K562 (cell line): ENCODE results near the gene ATL3. TPM values are rescaled to one million over a fixed set of nuclear protein-coding genes. Genes with fewer than 3 reads are reported as not detected.
A peak's percentile ranks its signal among the peaks of the same experiment; 100 is the strongest.
"Not testable (repeated sequence)": the region's sequence is repeated elsewhere in the genome, so short reads cannot be mapped to it uniquely, and the experiment has no call there.

Experiments used
- ATAC-seq: fragments of 200-7000 bp; cut with Tn5 transposase; 3 replicates; pipeline ENCODE4 v1.9.1; 2020; ENCODE audit warnings: moderate library complexity
- BruUV-seq: library from RNA; stranded (reverse); fragments of 400-500 nt; replicated peaks from 2 replicates; lab custom pipeline; 2021; lab: Mats Ljungman, UMichigan
- CTCF ChIA-PET: fragments of 300-600 bp; formaldehyde crosslinking; extraction: SDS; loops from one replicate; lab custom pipeline; 2021; ENCODE audit warnings: low intra/inter-chr PET ratio; lab: Yijun Ruan, JAX
- POLR2A ChIA-PET: fragments of 300-600, 350-650 bp; sonication (Branson Sonifier 250); formaldehyde crosslinking; extraction: SDS; loops from one replicate; lab custom pipeline; 2021; ENCODE audit warnings: antibody characterized with exemption, inconsistent platforms; lab: Yijun Ruan, JAX
- DNase-seq, 4 experiments: peaks; one replicate each; pipeline versions ENCODE4 v3.0.0 to v3.0.0-alpha.2; 2011 to 2018; ENCODE audit warnings: low spot score in 3 of 4, mixed read lengths in 3 of 4; ENCODE audit errors: extremely low read depth in 1 of 4
- FAIRE-seq: peaks from 2 replicates; lab custom pipeline; 2011; peaks lifted over from hg19 to GRCh38; lab: Jason Lieb, UNC
- H2AFZ ChIP-seq: 2 replicates; pipeline ENCODE4 v1.6.0; 2011; ENCODE audit warnings: low read depth, low read length, control low read depth, inconsistent platforms
- H3K27ac ChIP-seq: fragments of 200-600 bp; 3 replicates; pipeline ENCODE4 v1.8.0; 2011; ENCODE audit warnings: low read depth, mild to moderate bottlenecking, control low read depth, inconsistent platforms, low read length, moderate library complexity, mixed read lengths; ENCODE audit errors: extremely low read depth
- H3K27me3 ChIP-seq, 2 experiments: fragments of 300-600 bp in 1 of 2; 2 replicates in 1 of 2; 3 replicates in 1 of 2; pipeline versions ENCODE4 v1.6.0 to v1.8.0; 2011; ENCODE audit warnings: inconsistent platforms in 2 of 2, low read length in 2 of 2, mild to moderate bottlenecking in 1 of 2, mixed read lengths in 1 of 2, moderate library complexity in 1 of 2; ENCODE audit not compliant: control insufficient read depth in 2 of 2, insufficient read depth in 2 of 2
- H3K36me3 ChIP-seq: fragments of 300-600 bp; 3 replicates; pipeline ENCODE4 v1.8.0; 2011; ENCODE audit warnings: mild to moderate bottlenecking, low read length, inconsistent platforms; ENCODE audit not compliant: control insufficient read depth, insufficient read depth
- H3K4me1 ChIP-seq, 2 experiments: fragments of 200-600 bp in 1 of 2; replicated peaks in 1 of 2; 2 replicates in 1 of 2; 3 replicates in 1 of 2; pipeline versions ENCODE4 v1.5.1 to v1.8.0; 2011; ENCODE audit warnings: inconsistent platforms in 2 of 2, low read length in 2 of 2, mild to moderate bottlenecking in 1 of 2, mixed read lengths in 1 of 2, moderate library complexity in 1 of 2; ENCODE audit not compliant: control insufficient read depth in 2 of 2, insufficient read depth in 2 of 2
- H3K4me2 ChIP-seq: 2 replicates; pipeline ENCODE4 v1.6.1; 2011; ENCODE audit warnings: low read length, control low read depth, inconsistent platforms, mixed read lengths; ENCODE audit not compliant: insufficient read depth
- H3K4me3 ChIP-seq: fragments of 200-600 bp; sonication (generic), shearing (Covaris generic); 2 replicates; pipeline ENCODE4 v1.5.1; 2016; ENCODE audit warnings: control low read depth, inconsistent platforms
- H3K79me2 ChIP-seq: fragments of 200-600 bp; 3 replicates; pipeline ENCODE4 v1.8.0; 2011; ENCODE audit warnings: low read length, inconsistent platforms; ENCODE audit not compliant: control insufficient read depth, insufficient read depth
- H3K9ac ChIP-seq, 2 experiments: 2 replicates each; pipeline versions ENCODE4 v1.6.0 to v1.6.1; 2011; ENCODE audit warnings: low read depth in 2 of 2, low read length in 2 of 2, control low read depth in 1 of 2, inconsistent platforms in 1 of 2, mild to moderate bottlenecking in 1 of 2, mixed read lengths in 1 of 2; ENCODE audit not compliant: insufficient read depth in 1 of 2
- H3K9me1 ChIP-seq: one replicate; pipeline ENCODE4 v1.6.0; 2011; ENCODE audit warnings: inconsistent platforms, mild to moderate bottlenecking, low read length, moderate library complexity; ENCODE audit not compliant: control insufficient read depth, insufficient read depth
- H3K9me3 ChIP-seq: replicated peaks from 2 replicates; pipeline ENCODE4 v1.5.1; 2011; ENCODE audit warnings: low read depth, low read length, inconsistent platforms; ENCODE audit not compliant: control insufficient read depth, insufficient read depth
- H4K20me1 ChIP-seq: replicated peaks from 2 replicates; pipeline ENCODE4 v1.6.1; 2011; ENCODE audit warnings: low read length, inconsistent platforms, mixed read lengths; ENCODE audit not compliant: control insufficient read depth, insufficient read depth
- CBX1 ChIP-seq: sonication (generic); IDR thresholded peaks from 2 replicates; pipeline ENCODE4 v1.6.1; 2016; ENCODE audit warnings: antibody characterized with exemption, low read depth, mild to moderate bottlenecking
- CBX3 ChIP-seq, 2 experiments: IDR thresholded peaks; 1 replicate in 1 of 2; 2 replicates in 1 of 2; pipeline ENCODE4 v1.6.1; 2012; ENCODE audit warnings: inconsistent platforms in 2 of 2, low read length in 2 of 2, borderline replicate concordance in 1 of 2, control low read depth in 1 of 2
- CBX5 ChIP-seq: IDR thresholded peaks from 2 replicates; pipeline ENCODE4 v1.6.1; 2014; ENCODE audit warnings: low read depth, borderline replicate concordance
- NCOA6 ChIP-seq: fragments of 450-650 bp; IDR thresholded peaks from 2 replicates; pipeline ENCODE4 v1.6.1; 2017; ENCODE audit warnings: mild to moderate bottlenecking
- POLR3A ChIP-seq: IDR thresholded peaks from 2 replicates; pipeline ENCODE4 v1.6.1; 2011; ENCODE audit warnings: borderline replicate concordance, mild to moderate bottlenecking, moderate library complexity; ENCODE audit not compliant: insufficient read length, insufficient read depth; ENCODE audit errors: extremely low read depth
- SMAD4 ChIP-seq: fragments of 250-450 bp; sonication (Bioruptor Pico); conservative IDR thresholded peaks from 2 replicates; pipeline ENCODE4 v1.8.0; 2021; ENCODE audit warnings: inconsistent platforms, mild to moderate bottlenecking, moderate library complexity
- TRIM24 ChIP-seq, 2 experiments: fragments of 450-650 bp; IDR thresholded peaks; 2 replicates each; pipeline ENCODE4 v1.6.1; 2016
- TRIM28 ChIP-seq: fragments of 450-650 bp; IDR thresholded peaks from 2 replicates; pipeline ENCODE4 v1.6.1; 2017
- ZEB2 ChIP-seq: fragments of 450-650 bp; IDR thresholded peaks from 2 replicates; pipeline ENCODE4 v1.6.1; 2016
- WGBS: fragments of 100-300 bp; shearing (Covaris generic); methylation state at CpG from one replicate; pipeline ENCODE4 v1.1.6; 2016; ENCODE audit warnings: low coverage, mixed read lengths; ENCODE audit not compliant: insufficient coverage; ENCODE audit errors: missing lambda C conversion rate; 5-methylcytosine and 5-hydroxymethylcytosine counted together
- in situ Hi-C: fragments of 300-500 bp; cut with MboI; formaldehyde crosslinking; loops from 4 replicates; pipeline ENCODE4 v1.15.0; 2018; ENCODE audit warnings: inconsistent platforms, mixed read lengths
- intact Hi-C: fragments of 100-400 bp; cut with micrococcal nuclease; formaldehyde crosslinking; loops from 2 replicates; pipeline ENCODE4 v1.14.2; 2022
- polyA plus RNA-seq, 8 experiments: library from polyadenylated mRNA; depleted of rRNA in 4 of 8; stranded (reverse) in 5 of 8; unstranded in 3 of 8; fragments of >200 nt; fragmentation: Nextera tagmentation in 2 of 8; fragmentation: Illumina TruSeq in 1 of 8; extraction: Ambion mirVana in 2 of 8; extraction: Trizol in 1 of 8; gene quantifications; 2 replicates each; pipeline versions ENCODE4 v1.2.1 to v1.2.3, GENCODE V29; 2011 to 2014; ENCODE audit warnings: inconsistent platforms in 1 of 8, missing spikeins in 1 of 8
- total RNA-seq, 7 experiments: library from RNA; depleted of rRNA in 6 of 7; stranded (reverse); fragments of >200 nt in 6 of 7; fragmentation: Illumina TruSeq in 2 of 7; extraction: Trizol in 2 of 7; gene quantifications; 2 replicates each; pipeline versions ENCODE4 v1.2.1 to v1.2.3, GENCODE V29; 2011 to 2021; ENCODE audit warnings: low replicate concordance in 1 of 7
- TF ChIP-seq, protein P1 (sequence below): fragments of 250-450 bp; sonication (Bioruptor Pico); IDR thresholded peaks from 2 replicates; pipeline ENCODE4 v1.5.1; 2021; ENCODE audit warnings: mild to moderate bottlenecking
- TF ChIP-seq, protein P2 (sequence below): fragments of 450-650 bp; IDR thresholded peaks from 2 replicates; pipeline ENCODE4 v1.6.1; 2018; ENCODE audit warnings: mild to moderate bottlenecking, low read depth; ENCODE audit not compliant: partially characterized antibody

The ATL3 gene
- total and polyA plus RNA-seq, 9 of the 15 experiments (the other 6 are each of a cell fraction or from before 2014, with no cell fraction given), result 18.2 to 39.8 (median 23.9) TPM

- ChIA-PET CTCF (no interaction called here), POLR2A (interaction anchor here (0.6 to 2.4 kb wide), 3 partner anchors 9 to 30 kb away, joined by 3 to 7 read pairs (median 6); no protein-coding TSS in a partner anchor)
- H3K27ac ChIP-seq, result no peak overlapping the region
Observed at GRCh38 chr11:63583357-63583677, 87.9 kb downstream of the ATL3 start.

DNA sequence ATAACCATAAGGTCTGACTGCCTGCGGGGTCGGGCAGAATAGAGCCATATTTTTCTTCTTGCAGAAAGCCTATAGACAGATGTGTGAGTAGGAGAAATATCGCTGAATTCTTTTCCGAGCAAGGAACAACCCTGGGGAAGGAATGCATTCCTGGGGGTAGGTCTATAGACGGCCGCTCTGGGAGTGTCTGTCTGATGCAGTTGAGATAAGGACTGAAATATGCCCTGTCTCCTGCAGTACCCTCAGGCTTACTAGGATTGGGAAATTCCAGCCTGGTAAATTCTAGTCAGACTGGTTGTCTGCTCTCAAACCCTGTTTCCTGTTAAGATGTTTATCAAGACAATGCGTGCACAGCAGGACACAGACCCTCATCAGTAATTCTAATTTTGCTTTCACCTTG, 90.0 kb downstream of the ATL3 start:
- H3K27me3 ChIP-seq, H3K36me3 ChIP-seq, intact Hi-C loops, POLR2A ChIA-PET, H3K4me1 ChIP-seq, H3K79me2 ChIP-seq, H3K9me3 ChIP-seq, BruUV-seq, H3K27ac ChIP-seq, ATAC-seq, H3K4me2 ChIP-seq, FAIRE-seq, in situ Hi-C loops, H4K20me1 ChIP-seq, H3K9me1 ChIP-seq, DNase-seq, H2AFZ ChIP-seq, H3K4me3 ChIP-seq, H3K9ac ChIP-seq, CTCF ChIA-PET: not testable (repeated sequence)
- TF ChIP-seq CBX5 (peak; percentile 92), CBX3 (IDR thresholded peaks at IDR 0.05; ENCODE audit: borderline replicate concordance in 1 of 2, low read length in 2 of 2) (peak in 1 of 2 experiments; percentile 61; a peak in 1 of 3 replicates), CBX1 (peak; percentile 51; the same call in 1 of the 2 replicates), ZEB2 (peak; percentile 74), SMAD4 (CRISPR knock-in tag) (peak; percentile 23; the same call in 1 of the 2 replicates), TRIM28 (peak; percentile 92), TRIM24 (IDR thresholded peaks at IDR 0.05) (peak; percentile 50 to 74)
- TF ChIP-seq, protein P1, sequence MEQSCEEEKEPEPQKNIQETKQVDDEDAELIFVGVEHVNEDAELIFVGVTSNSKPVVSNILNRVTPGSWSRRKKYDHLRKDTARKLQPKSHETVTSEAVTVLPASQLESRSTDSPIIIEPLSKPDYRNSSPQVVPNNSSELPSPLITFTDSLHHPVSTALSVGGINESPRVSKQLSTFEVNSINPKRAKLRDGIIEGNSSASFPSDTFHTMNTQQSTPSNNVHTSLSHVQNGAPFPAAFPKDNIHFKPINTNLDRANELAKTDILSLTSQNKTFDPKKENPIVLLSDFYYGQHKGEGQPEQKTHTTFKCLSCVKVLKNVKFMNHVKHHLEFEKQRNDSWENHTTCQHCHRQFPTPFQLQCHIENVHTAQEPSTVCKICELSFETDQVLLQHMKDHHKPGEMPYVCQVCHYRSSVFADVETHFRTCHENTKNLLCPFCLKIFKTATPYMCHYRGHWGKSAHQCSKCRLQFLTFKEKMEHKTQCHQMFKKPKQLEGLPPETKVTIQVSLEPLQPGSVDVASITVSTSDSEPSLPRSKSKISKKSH (CRISPR knock-in tag), result peak; percentile 71; the same call in 1 of the 2 replicates
- TF ChIP-seq, protein P2, sequence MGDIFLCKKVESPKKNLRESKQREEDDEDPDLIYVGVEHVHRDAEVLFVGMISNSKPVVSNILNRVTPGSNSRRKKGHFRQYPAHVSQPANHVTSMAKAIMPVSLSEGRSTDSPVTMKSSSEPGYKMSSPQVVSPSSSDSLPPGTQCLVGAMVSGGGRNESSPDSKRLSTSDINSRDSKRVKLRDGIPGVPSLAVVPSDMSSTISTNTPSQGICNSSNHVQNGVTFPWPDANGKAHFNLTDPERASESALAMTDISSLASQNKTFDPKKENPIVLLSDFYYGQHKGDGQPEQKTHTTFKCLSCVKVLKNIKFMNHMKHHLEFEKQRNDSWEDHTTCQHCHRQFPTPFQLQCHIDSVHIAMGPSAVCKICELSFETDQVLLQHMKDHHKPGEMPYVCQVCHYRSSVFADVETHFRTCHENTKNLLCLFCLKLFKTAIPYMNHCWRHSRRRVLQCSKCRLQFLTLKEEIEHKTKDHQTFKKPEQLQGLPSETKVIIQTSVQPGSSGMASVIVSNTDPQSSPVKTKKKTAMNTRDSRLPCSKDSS, result peak; percentile 78
- 34% methylated on average over 7 of the region's 7 CpGs for WGBS

More at GRCh38 chr11:63583357-63583677, 87.9 kb downstream of the ATL3 start:
- no peak for TF ChIP-seq NCOA6
- TF ChIP-seq POLR3A, result peak; percentile 1
- TF ChIP-seq, all 486 proteins: peak for 1
- intact Hi-C loops, result loop anchor here (2.0 kb wide), 1 partner anchor 67 kb away; no protein-coding TSS in a partner anchor
- H3K4me1 ChIP-seq, result peaks cover 0 to 7% of the 10 kb centered on the region in 2 experiments; a peak in 3 of 5 replicates
- no TSS peak for BruUV-seq
- H3K4me2 ChIP-seq, result no peak overlapping the region
- in situ Hi-C loops, result no loop called here
- 0 out of 5 replicates have a peak, but pooled peaks cover 0 to 4% of the 10 kb centered on the region in 2 experiments for H3K27me3 ChIP-seq
- H3K79me2 ChIP-seq, result no peaks in the 10 kb centered on the region
- H3K9me1 ChIP-seq, result no peaks in the 10 kb centered on the region
- no peaks in the 10 kb centered on the region for H4K20me1 ChIP-seq
- H3K36me3 ChIP-seq, result no peaks in the 10 kb centered on the region
- DNase-seq, result no peak
- FAIRE-seq, result no peak
- peaks cover 4% of the 10 kb centered on the region; the same call in 1 of the 2 replicates for H3K9me3 ChIP-seq
- H2AFZ ChIP-seq, result no peak overlapping the region
- H3K4me3 ChIP-seq, result no peak overlapping the region
- no peak overlapping the region for H3K9ac ChIP-seq
- no peak for ATAC-seq
